Transverse colon (tissue), 4 donors: Measurements from ENCODE around the gene OR10H5. TPM values are rescaled to one million over a fixed set of nuclear protein-coding genes. Genes with fewer than 3 reads are reported as not detected.
A peak's percentile ranks its signal among the peaks of the same experiment; 100 is the strongest.

Experiments
- DNase-seq: peaks from one replicate; pipeline ENCODE4 v3.0.0-alpha.2; 2019
- H3K27ac ChIP-seq, 4 donors: fragments of 200-600 bp; sonication (generic); 2 replicates each; pipeline ENCODE4 v1.5.1; 2016 to 2018; ENCODE audit warnings: inconsistent platforms in 4 of 4
- H3K27me3 ChIP-seq: fragments of 200-600 bp; sonication (generic); 2 replicates; pipeline ENCODE4 v1.5.1; 2017; ENCODE audit warnings: inconsistent platforms
- H3K36me3 ChIP-seq, 4 donors: fragments of 200-600 bp; sonication (generic); 2 replicates each; pipeline ENCODE4 v1.5.1; 2017 to 2019; ENCODE audit warnings: inconsistent platforms in 4 of 4
- H3K4me1 ChIP-seq, 4 donors: fragments of 200-600 bp; sonication (generic); 2 replicates each; pipeline ENCODE4 v1.5.1; 2017 to 2020; ENCODE audit warnings: inconsistent platforms in 4 of 4
- H3K4me3 ChIP-seq, 4 donors: fragments of 200-600 bp; sonication (generic); 1 replicate in 1 of 4; 2 replicates in 3 of 4; pipeline versions ENCODE4 v1.5.1 to v1.6.1; 2017 to 2019; ENCODE audit warnings: inconsistent platforms in 4 of 4
- H3K9me3 ChIP-seq, 2 donors: fragments of 200-600 bp; sonication (generic); 2 replicates each; pipeline ENCODE4 v1.5.1; 2017 to 2019; ENCODE audit warnings: inconsistent platforms in 2 of 2
- EP300 ChIP-seq: sonication (generic); formaldehyde crosslinking; IDR thresholded peaks from one replicate; pipeline ENCODE4 v1.6.1; 2017; ENCODE audit warnings: antibody characterized with exemption, low read depth
- POLR2A ChIP-seq: fragments of 450-650 bp; IDR thresholded peaks from one replicate; pipeline ENCODE4 v1.6.1; 2016; ENCODE audit warnings: antibody characterized with exemption, mild to moderate bottlenecking, moderate library complexity
- POLR2AphosphoS5 ChIP-seq, 3 donors: sonication (generic); formaldehyde crosslinking; IDR thresholded peaks; one replicate each; pipeline ENCODE4 v1.6.1; 2016; ENCODE audit warnings: antibody characterized with exemption in 3 of 3
- WGBS, 2 donors: methylation state at CpG; one replicate each; pipeline ENCODE4 v1.1.5; 2018; ENCODE audit warnings: low coverage in 1 of 2; 5-methylcytosine and 5-hydroxymethylcytosine counted together
- in situ Hi-C, 4 donors: fragments of 200-750 bp; cut with MboI; loops; one replicate each; pipeline versions ENCODE4 v1.15.0 to v1.15.1; 2017; ENCODE audit warnings: low sequenced_read_pairs in 3 of 4, low pct_ligation_motif_present in 1 of 4, low pct_unique_long_range_greater_than_20kb in 1 of 4
- intact Hi-C: fragments of 100-400 bp; cut with DNase I; formaldehyde crosslinking; loops from one replicate; pipeline ENCODE4 v1.15.1; 2023; ENCODE audit warnings: low total_unique reads
- total RNA-seq, 4 donors: library from RNA; depleted of rRNA; stranded (reverse); fragments of >200 nt; gene quantifications; one replicate each; pipeline ENCODE4 v1.1.0, GENCODE V29; 2016
- TF ChIP-seq, protein P1 (sequence below), 5 experiments: fragments of 200-600 bp in 3 of 5; fragments of 450-650 bp in 2 of 5; sonication (generic) in 3 of 5; IDR thresholded peaks; 1 replicate in 2 of 5; 2 replicates in 3 of 5; pipeline ENCODE4 v1.5.1; 2016 to 2017; ENCODE audit warnings: antibody characterized with exemption in 5 of 5, inconsistent platforms in 3 of 5, mild to moderate bottlenecking in 2 of 5, moderate library complexity in 1 of 5

The OR10H5 gene, protein sequence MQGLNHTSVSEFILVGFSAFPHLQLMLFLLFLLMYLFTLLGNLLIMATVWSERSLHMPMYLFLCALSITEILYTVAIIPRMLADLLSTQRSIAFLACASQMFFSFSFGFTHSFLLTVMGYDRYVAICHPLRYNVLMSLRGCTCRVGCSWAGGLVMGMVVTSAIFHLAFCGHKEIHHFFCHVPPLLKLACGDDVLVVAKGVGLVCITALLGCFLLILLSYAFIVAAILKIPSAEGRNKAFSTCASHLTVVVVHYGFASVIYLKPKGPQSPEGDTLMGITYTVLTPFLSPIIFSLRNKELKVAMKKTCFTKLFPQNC
- not detected for total RNA-seq

- intact Hi-C loops (loop anchor here (1.0 kb wide), 1 partner anchor 41 kb away; no protein-coding TSS in a partner anchor), in situ Hi-C loops (no loop called here)
- 80% methylated on average over 4 to 6 of the region's 6 CpGs for WGBS, 2 donors
- no peak for DNase-seq
- Histone ChIP-seq H3K4me3 (no peak within 1 kb of the TSS), H3K27ac (peak within 1 kb of the TSS in 3 of 4 donors; percentile 5 to 21 (median 8)), H3K4me1 (peaks cover 0 to 15% (median 1%) of the 10 kb centered on the region in 4 donors), H3K27me3 (no peaks in the 10 kb centered on the region), H3K9me3 (no peaks in the 10 kb centered on the region), H3K36me3 (no peaks in the 10 kb centered on the region)
- TF ChIP-seq, protein P1, sequence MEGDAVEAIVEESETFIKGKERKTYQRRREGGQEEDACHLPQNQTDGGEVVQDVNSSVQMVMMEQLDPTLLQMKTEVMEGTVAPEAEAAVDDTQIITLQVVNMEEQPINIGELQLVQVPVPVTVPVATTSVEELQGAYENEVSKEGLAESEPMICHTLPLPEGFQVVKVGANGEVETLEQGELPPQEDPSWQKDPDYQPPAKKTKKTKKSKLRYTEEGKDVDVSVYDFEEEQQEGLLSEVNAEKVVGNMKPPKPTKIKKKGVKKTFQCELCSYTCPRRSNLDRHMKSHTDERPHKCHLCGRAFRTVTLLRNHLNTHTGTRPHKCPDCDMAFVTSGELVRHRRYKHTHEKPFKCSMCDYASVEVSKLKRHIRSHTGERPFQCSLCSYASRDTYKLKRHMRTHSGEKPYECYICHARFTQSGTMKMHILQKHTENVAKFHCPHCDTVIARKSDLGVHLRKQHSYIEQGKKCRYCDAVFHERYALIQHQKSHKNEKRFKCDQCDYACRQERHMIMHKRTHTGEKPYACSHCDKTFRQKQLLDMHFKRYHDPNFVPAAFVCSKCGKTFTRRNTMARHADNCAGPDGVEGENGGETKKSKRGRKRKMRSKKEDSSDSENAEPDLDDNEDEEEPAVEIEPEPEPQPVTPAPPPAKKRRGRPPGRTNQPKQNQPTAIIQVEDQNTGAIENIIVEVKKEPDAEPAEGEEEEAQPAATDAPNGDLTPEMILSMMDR (IDR thresholded peaks at IDR 0.05), result no peak
- TF ChIP-seq EP300 (no peak), POLR2A (no peak), POLR2AphosphoS5 (IDR thresholded peaks at IDR 0.05) (no peak)
These were observed at the start of gene OR10H5 for GRCh38 chr19:15787611-15788155. OR10H5 (plus strand) TSS chr19:15787661; CDS start chr19:15794049, 6,388 bp downstream.

GRCh38 chr19:15737722-15738121, 49.7 kb upstream of the OR10H5 start, which contains the start of gene OR10H3:
OR10H3 (plus strand) TSS chr19:15737985; CDS start chr19:15741393, 3,408 bp downstream.
- TF ChIP-seq EP300 (no peak), POLR2A (no peak), POLR2AphosphoS5 (IDR thresholded peaks at IDR 0.05) (no peak)
- TF ChIP-seq, protein P1 (IDR thresholded peaks at IDR 0.05), result no peak
- in situ Hi-C loops (no loop called here), intact Hi-C loops (no loop called here)
- Histone ChIP-seq H3K27ac (no peak within 1 kb of the TSS), H3K4me1 (no peaks in the 10 kb centered on the region), H3K9me3 (peaks cover 0 to 12% of the 10 kb centered on the region in 2 donors), H3K4me3 (no peak within 1 kb of the TSS), H3K36me3 (no peaks in the 10 kb centered on the region), H3K27me3 (no peaks in the 10 kb centered on the region)
- WGBS, 2 donors, result 67 to 68% methylated on average over 4 of the region's 4 CpGs
- DNase-seq, result no peak

GRCh38 chr19:15740785-15741184, 46.7 kb upstream of the OR10H5 start:
- in situ Hi-C loops, result no loop called here
- H3K9me3 ChIP-seq, result peaks cover 0 to 12% of the 10 kb centered on the region in 2 donors
- no peak overlapping the region for H3K4me3 ChIP-seq
- peaks cover 11% of the 10 kb centered on the region for H3K27me3 ChIP-seq
- DNase-seq, result no peak
- no peaks in the 10 kb centered on the region for H3K36me3 ChIP-seq
- 69 to 83% methylated on average over 1 of the region's 1 CpG for WGBS, 2 donors
- no peak overlapping the region for H3K27ac ChIP-seq
- no peaks in the 10 kb centered on the region for H3K4me1 ChIP-seq
- intact Hi-C loops, result no loop called here
- TF ChIP-seq POLR2A (no peak), EP300 (no peak), POLR2AphosphoS5 (IDR thresholded peaks at IDR 0.05) (no peak)
- TF ChIP-seq, protein P1 (IDR thresholded peaks at IDR 0.05), result no peak

DNA sequence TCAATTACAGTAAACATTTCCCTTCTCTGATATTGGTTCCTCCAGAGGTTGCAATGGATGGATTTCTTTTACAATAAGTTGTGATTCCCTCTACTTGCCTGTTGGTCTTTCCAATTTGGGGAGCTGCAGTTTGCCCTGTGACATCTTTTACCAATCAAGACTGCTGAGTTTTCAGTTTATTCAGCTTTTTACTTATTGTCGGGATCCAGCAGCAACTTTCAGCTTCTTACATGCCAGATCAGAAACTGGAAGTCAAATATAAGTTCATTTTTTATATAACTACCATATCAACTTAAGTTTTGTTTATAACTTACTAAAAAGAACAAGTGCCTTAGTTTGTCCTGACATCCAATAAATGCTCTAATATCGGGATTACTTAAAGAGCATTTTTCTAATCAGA, 39.2 kb upstream of the OR10H5 start:
- Histone ChIP-seq H3K36me3 (no peaks in the 10 kb centered on the region), H3K4me1 (no peaks in the 10 kb centered on the region), H3K27me3 (peaks cover 52% of the 10 kb centered on the region), H3K9me3 (no peaks in the 10 kb centered on the region), H3K4me3 (no peak overlapping the region), H3K27ac (no peak overlapping the region)
- DNase-seq, result no peak
- TF ChIP-seq, protein P1 (IDR thresholded peaks at IDR 0.05), result no peak
- TF ChIP-seq POLR2AphosphoS5 (IDR thresholded peaks at IDR 0.05), result no peak
- TF ChIP-seq POLR2A, result no peak
- TF ChIP-seq EP300, result no peak
- intact Hi-C loops, result no loop called here
- in situ Hi-C loops, result no loop called here
- 68 to 81% methylated on average over 2 of the region's 2 CpGs for WGBS, 2 donors
